ENCODE results near the gene VCP.
A peak's percentile ranks its signal among the peaks of the same experiment; 100 is the strongest.

The VCP gene

GRCh38 chr9:35114113-35114839, 41.9 kb upstream of the VCP start:
- peak overlapping the region; percentile 87 for H3K4me3 ChIP-seq (ENCODE audit: low read depth, low read length)
- no peak for DNase-seq (ENCODE audit: low read depth)
- TF ChIP-seq CTCF (IDR thresholded peaks at IDR 0.05; ENCODE audit: control insufficient read depth, extremely low read depth, insufficient read depth), result no peak

- DNase-seq (ENCODE audit: low read depth), result no peak
- no peak for TF ChIP-seq CTCF (IDR thresholded peaks at IDR 0.05; ENCODE audit: control insufficient read depth, extremely low read depth, insufficient read depth)
- no peak overlapping the region for H3K4me3 ChIP-seq (ENCODE audit: low read depth, low read length)
These were observed 40.0 kb upstream of the VCP start for GRCh38 chr9:35112257-35113020.

- TF ChIP-seq CTCF (IDR thresholded peaks at IDR 0.05; ENCODE audit: control insufficient read depth, extremely low read depth, insufficient read depth), result no peak
- H3K4me3 ChIP-seq (ENCODE audit: low read depth, low read length), result peak overlapping the region; percentile 69
- DNase-seq (ENCODE audit: low read depth), result peak; percentile 95
These were observed 38.8 kb upstream of the VCP start for GRCh38 chr9:35111001-35111933.

GRCh38 chr9:35110327-35110761, 37.9 kb upstream of the VCP start:
- no peak for DNase-seq (ENCODE audit: low read depth)
- no peak overlapping the region; the same call in 1 of the 2 replicates for H3K4me3 ChIP-seq (ENCODE audit: low read depth, low read length)
- TF ChIP-seq CTCF (IDR thresholded peaks at IDR 0.05; ENCODE audit: control insufficient read depth, extremely low read depth, insufficient read depth), result no peak

GRCh38 chr9:35108946-35109575, 36.6 kb upstream of the VCP start:
- no peak for DNase-seq (ENCODE audit: low read depth)
- TF ChIP-seq CTCF (IDR thresholded peaks at IDR 0.05; ENCODE audit: control insufficient read depth, extremely low read depth, insufficient read depth), result no peak
- no peak overlapping the region for H3K4me3 ChIP-seq (ENCODE audit: low read depth, low read length)

- TF ChIP-seq CTCF (IDR thresholded peaks at IDR 0.05; ENCODE audit: control insufficient read depth, extremely low read depth, insufficient read depth), result no peak
- no peak for DNase-seq (ENCODE audit: low read depth)
- H3K4me3 ChIP-seq (ENCODE audit: low read depth, low read length), result no peak overlapping the region
These were observed 36.0 kb upstream of the VCP start for GRCh38 chr9:35108461-35108860.

Data from LNCaP clone FGC (cell line).